LNCAP (cell line): ENCODE results near the gene WDR47.

Experiments
- CTCF ChIP-seq: fragments of 450-650 bp; IDR thresholded peaks from 2 replicates; pipeline ENCODE4 v1.5.1; 2017; ENCODE audit warnings: mild to moderate bottlenecking

WDR47 gene

GRCh38 chr1:109041621-109042468 lies at the start of gene WDR47:
TSS of gene WDR47 (minus strand) at chr1:109042102. CDS start at chr1:109023512, 18,590 bp downstream.
- TF ChIP-seq CTCF: no peak

GRCh38 chr1:109091078-109091838 lies 49.4 kb upstream of the WDR47 start:
- no peak for TF ChIP-seq CTCF

- no peak for TF ChIP-seq CTCF
These were observed 48.5 kb upstream of the WDR47 start, which contains the start of gene TMEM167B for GRCh38 chr1:109090196-109091077. TSS of gene TMEM167B (plus strand) at chr1:109090764. CDS start at chr1:109090873, 109 bp downstream.

- TF ChIP-seq CTCF: peak; percentile 69
These were observed 47.5 kb upstream of the WDR47 start for GRCh38 chr1:109089242-109090015.

GRCh38 chr1:109084563-109085517 lies 42.9 kb upstream of the WDR47 start:
- TF ChIP-seq CTCF: no peak

- TF ChIP-seq CTCF: no peak
These were observed 42.0 kb upstream of the WDR47 start for GRCh38 chr1:109083923-109084322.
